Adrenal gland (tissue), 5 donors: ENCODE measurements around the gene IGFL4.
A peak's percentile ranks its signal among the peaks of the same experiment; 100 is the strongest.

Source experiments
- POLR2A ChIP-seq, 2 donors: fragments of 450-650 bp; IDR thresholded peaks; one replicate each; pipeline ENCODE4 v1.6.1; 2017; ENCODE audit warnings: antibody characterized with exemption in 2 of 2, mild to moderate bottlenecking in 2 of 2, moderate library complexity in 1 of 2
- TF ChIP-seq, protein P1 (sequence below), 6 experiments: fragments of 450-650 bp in 4 of 6; fragments of 200-600 bp in 2 of 6; sonication (generic) in 1 of 6; IDR thresholded peaks; 1 replicate in 5 of 6; 2 replicates in 1 of 6; pipeline versions ENCODE4 v1.5.1 to v1.8.0; 2016 to 2021; ENCODE audit warnings: antibody characterized with exemption in 6 of 6, mild to moderate bottlenecking in 2 of 6, moderate library complexity in 1 of 6
- donor health status: DM: no; HTN: no; CAD: no.

- TF ChIP-seq, protein P1, sequence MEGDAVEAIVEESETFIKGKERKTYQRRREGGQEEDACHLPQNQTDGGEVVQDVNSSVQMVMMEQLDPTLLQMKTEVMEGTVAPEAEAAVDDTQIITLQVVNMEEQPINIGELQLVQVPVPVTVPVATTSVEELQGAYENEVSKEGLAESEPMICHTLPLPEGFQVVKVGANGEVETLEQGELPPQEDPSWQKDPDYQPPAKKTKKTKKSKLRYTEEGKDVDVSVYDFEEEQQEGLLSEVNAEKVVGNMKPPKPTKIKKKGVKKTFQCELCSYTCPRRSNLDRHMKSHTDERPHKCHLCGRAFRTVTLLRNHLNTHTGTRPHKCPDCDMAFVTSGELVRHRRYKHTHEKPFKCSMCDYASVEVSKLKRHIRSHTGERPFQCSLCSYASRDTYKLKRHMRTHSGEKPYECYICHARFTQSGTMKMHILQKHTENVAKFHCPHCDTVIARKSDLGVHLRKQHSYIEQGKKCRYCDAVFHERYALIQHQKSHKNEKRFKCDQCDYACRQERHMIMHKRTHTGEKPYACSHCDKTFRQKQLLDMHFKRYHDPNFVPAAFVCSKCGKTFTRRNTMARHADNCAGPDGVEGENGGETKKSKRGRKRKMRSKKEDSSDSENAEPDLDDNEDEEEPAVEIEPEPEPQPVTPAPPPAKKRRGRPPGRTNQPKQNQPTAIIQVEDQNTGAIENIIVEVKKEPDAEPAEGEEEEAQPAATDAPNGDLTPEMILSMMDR (IDR thresholded peaks at IDR 0.05) = peak in 1 of 6 experiments; percentile 12
- no peak for TF ChIP-seq POLR2A (IDR thresholded peaks at IDR 0.05)
Observed at GRCh38 chr19:46017095-46017429, 23.7 kb downstream of the IGFL4 start.
